Parathyroid adenoma (tissue), 2 donors: ENCODE data around the gene BACE2.

Source experiments
- H2AFZ ChIP-seq: fragments of 300-600 bp; sonication (generic); one replicate; pipeline ENCODE4 v1.7.0; 2017; ENCODE audit warnings: antibody characterized with exemption, mild to moderate bottlenecking
- H3K27ac ChIP-seq: fragments of 300-600 bp; sonication (generic); one replicate; pipeline ENCODE4 v1.7.0; 2017
- H3K27me3 ChIP-seq: fragments of 300-600 bp; sonication (generic); one replicate; pipeline ENCODE4 v1.7.0; 2017; ENCODE audit warnings: low read length; ENCODE audit not compliant: control insufficient read depth, insufficient read depth
- H3K36me3 ChIP-seq: fragments of 300-600 bp; sonication (generic); one replicate; pipeline ENCODE4 v1.7.0; 2017; ENCODE audit warnings: low read length; ENCODE audit not compliant: control insufficient read depth, insufficient read depth
- H3K4me1 ChIP-seq: fragments of 300-600 bp; sonication (generic); one replicate; pipeline ENCODE4 v1.7.0; 2017; ENCODE audit warnings: control low read depth
- H3K4me2 ChIP-seq: fragments of 300-600 bp; sonication (generic); one replicate; pipeline ENCODE4 v1.7.0; 2017; ENCODE audit warnings: low read length
- H3K4me3 ChIP-seq: fragments of 300-600 bp; sonication (generic); one replicate; pipeline ENCODE4 v1.7.0; 2017; ENCODE audit warnings: low read depth, low read length
- H3K79me2 ChIP-seq: fragments of 300-600 bp; sonication (generic); one replicate; pipeline ENCODE4 v1.7.0; 2017; ENCODE audit warnings: control low read depth
- H3K9ac ChIP-seq: fragments of 300-600 bp; sonication (generic); one replicate; pipeline ENCODE4 v1.7.0; 2017; ENCODE audit warnings: mild to moderate bottlenecking
- H3K9me3 ChIP-seq: fragments of 300-600 bp; sonication (generic); one replicate; pipeline ENCODE4 v1.7.0; 2017; ENCODE audit warnings: low read length; ENCODE audit not compliant: control insufficient read depth
- TF ChIP-seq, protein P1 (sequence below): fragments of 300-600 bp; sonication (generic); IDR thresholded peaks from one replicate; pipeline ENCODE4 v1.7.0; 2017; ENCODE audit warnings: antibody characterized with exemption, mild to moderate bottlenecking
- donor health status: primary hyperparathyroidism.

BACE2 gene

DNA sequence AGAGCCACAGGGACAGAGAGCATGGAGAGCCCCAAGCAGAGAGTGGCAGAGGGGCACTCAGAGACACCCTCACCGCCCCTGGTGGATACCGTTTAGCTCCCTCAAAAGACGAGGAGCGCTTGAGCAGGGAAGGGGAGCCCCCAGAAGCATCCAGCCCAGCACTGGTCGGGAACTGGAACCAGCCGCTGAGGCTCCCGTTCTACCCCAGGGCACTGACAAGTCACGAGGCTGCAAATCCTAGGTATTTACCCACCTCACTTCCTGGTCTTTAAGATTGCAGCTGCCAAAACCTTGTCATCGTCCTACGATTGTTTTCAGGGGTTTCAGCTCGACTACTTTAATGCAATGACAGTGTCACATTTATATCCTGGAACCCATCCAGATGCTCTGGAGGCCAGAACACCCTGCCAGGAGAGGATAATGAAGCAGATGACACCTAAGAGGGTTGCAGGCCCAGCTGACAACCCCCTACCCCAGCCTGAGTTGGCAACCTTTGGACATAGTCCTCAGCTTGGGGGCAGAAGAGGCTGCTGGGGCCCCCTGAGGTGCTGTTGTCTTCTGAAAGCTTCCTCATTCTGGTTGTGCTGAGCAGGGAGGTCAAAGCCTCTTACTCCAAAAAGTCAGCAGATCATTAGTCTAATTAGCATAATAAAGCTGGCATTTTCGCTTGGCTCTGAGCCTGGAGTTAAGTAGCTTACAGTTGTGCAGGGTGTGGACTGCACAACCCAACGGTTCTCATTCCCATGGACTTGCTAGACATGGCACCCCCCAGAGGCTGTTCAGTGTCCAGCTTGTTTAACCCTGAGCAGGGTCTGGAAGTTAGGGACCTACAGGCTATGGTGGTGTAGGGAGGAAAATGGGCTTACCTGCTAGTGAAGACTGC, 20.6 kb upstream of the BACE2 start:
- H3K4me2 ChIP-seq: no peak overlapping the region
- no peak overlapping the region for H3K27ac ChIP-seq
- TF ChIP-seq, protein P1, sequence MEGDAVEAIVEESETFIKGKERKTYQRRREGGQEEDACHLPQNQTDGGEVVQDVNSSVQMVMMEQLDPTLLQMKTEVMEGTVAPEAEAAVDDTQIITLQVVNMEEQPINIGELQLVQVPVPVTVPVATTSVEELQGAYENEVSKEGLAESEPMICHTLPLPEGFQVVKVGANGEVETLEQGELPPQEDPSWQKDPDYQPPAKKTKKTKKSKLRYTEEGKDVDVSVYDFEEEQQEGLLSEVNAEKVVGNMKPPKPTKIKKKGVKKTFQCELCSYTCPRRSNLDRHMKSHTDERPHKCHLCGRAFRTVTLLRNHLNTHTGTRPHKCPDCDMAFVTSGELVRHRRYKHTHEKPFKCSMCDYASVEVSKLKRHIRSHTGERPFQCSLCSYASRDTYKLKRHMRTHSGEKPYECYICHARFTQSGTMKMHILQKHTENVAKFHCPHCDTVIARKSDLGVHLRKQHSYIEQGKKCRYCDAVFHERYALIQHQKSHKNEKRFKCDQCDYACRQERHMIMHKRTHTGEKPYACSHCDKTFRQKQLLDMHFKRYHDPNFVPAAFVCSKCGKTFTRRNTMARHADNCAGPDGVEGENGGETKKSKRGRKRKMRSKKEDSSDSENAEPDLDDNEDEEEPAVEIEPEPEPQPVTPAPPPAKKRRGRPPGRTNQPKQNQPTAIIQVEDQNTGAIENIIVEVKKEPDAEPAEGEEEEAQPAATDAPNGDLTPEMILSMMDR: no peak
- H3K36me3 ChIP-seq: no peaks in the 10 kb centered on the region
- no peaks in the 10 kb centered on the region for H3K79me2 ChIP-seq
- H3K9ac ChIP-seq: no peak overlapping the region
- H3K4me1 ChIP-seq: peaks cover 6% of the 10 kb centered on the region
- H3K9me3 ChIP-seq: no peaks in the 10 kb centered on the region
- no peak overlapping the region for H2AFZ ChIP-seq
- H3K27me3 ChIP-seq: no peaks in the 10 kb centered on the region
- H3K4me3 ChIP-seq: no peak overlapping the region

DNA sequence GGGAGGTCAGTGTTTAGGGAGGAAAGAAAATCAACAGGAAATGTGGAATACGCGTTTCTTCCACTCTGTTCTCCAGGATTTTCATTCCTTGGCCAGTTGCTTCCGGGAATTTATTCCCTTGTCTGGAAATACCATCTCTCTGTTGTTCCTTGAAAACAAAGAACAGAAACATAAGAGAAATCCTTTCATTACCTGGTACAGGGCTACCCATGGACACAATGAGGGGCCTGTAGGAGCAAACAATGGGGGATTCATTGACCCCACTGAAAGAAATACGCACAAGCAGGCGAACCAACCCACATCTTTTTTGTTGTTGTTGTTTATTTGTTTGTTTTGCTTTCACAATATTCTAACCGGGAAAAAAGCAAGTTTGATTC, 20.0 kb upstream of the BACE2 start:
- Histone ChIP-seq H3K9ac (no peak overlapping the region), H3K36me3 (no peaks in the 10 kb centered on the region), H3K4me1 (peaks cover 6% of the 10 kb centered on the region), H3K4me2 (no peak overlapping the region), H3K9me3 (no peaks in the 10 kb centered on the region), H3K79me2 (no peaks in the 10 kb centered on the region), H3K27me3 (no peaks in the 10 kb centered on the region), H2AFZ (no peak overlapping the region), H3K27ac (no peak overlapping the region), H3K4me3 (no peak overlapping the region)
- TF ChIP-seq, protein P1: no peak

DNA sequence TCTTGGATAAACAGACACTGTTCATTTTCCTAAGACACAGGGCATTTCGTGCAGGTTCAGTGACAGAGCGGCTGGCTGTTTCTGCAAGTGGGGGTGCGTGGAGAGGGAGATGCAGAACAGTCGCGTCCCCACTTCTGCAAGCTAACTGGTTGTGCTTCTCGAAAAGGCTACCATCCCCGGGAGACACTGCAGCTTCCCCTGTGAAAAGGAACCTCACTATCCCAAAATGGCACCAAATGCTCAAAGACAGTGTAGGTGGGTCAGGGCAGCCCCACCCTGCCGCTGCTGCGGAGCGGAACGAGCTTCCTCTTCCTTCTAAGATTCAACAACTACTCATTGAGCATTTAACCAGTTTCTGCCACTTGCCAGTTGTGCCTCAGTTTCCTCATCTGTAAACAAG, 19.2 kb upstream of the BACE2 start:
- H3K79me2 ChIP-seq: no peaks in the 10 kb centered on the region
- H3K4me3 ChIP-seq: no peak overlapping the region
- H3K9ac ChIP-seq: no peak overlapping the region
- no peaks in the 10 kb centered on the region for H3K9me3 ChIP-seq
- no peaks in the 10 kb centered on the region for H3K36me3 ChIP-seq
- peaks cover 6% of the 10 kb centered on the region for H3K4me1 ChIP-seq
- H3K27ac ChIP-seq: no peak overlapping the region
- no peaks in the 10 kb centered on the region for H3K27me3 ChIP-seq
- TF ChIP-seq, protein P1: no peak
- H3K4me2 ChIP-seq: no peak overlapping the region
- no peak overlapping the region for H2AFZ ChIP-seq

DNA sequence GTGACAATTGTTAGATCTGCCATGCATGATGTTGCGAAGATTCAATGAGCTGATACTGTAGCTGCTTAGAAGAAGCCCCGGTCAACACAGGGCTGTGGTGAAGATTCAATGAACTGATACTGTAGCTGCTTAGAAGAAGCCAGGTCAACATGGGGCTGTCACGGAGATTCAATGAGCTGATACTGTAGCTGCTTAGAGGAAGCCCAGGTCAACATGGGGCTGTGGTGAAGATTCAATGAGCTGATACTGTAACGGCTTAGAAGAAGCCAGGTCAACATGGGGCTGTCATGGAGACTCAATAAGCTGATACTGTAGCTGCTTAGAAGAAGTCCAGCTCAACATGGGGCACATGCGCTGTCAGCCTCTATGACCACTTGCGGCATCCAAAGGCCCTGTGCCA, 18.8 kb upstream of the BACE2 start:
- TF ChIP-seq, protein P1: no peak
- Histone ChIP-seq H3K27ac (no peak overlapping the region), H3K4me3 (no peak overlapping the region)

DNA sequence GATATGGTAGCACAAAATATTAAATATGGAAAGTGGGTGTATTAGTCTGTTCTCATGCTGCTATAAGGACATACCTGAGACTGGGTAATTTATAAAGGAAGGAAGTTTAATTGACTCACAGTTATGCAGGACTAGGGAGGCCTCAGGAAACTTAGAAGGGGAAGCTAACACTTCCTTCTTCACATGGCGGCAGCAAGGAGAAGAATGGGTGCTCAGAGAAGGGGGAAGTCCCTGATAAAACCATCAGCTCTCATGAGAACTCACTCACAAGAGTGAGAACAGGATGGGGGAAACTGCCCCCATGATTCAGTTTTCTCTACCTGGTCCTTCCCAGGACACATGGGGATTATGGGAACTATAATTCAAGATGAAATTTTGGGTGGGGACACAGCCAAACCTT, 15.8 kb upstream of the BACE2 start:
- Histone ChIP-seq H3K4me3 (no peak overlapping the region), H3K4me1 (peaks cover 6% of the 10 kb centered on the region), H3K27ac (no peak overlapping the region), H3K36me3 (no peaks in the 10 kb centered on the region), H3K9ac (no peak overlapping the region), H2AFZ (no peak overlapping the region), H3K79me2 (no peaks in the 10 kb centered on the region), H3K9me3 (no peaks in the 10 kb centered on the region), H3K4me2 (no peak overlapping the region), H3K27me3 (no peaks in the 10 kb centered on the region)
- TF ChIP-seq, protein P1: no peak

More for the DNA sequence above, 18.8 kb upstream of the BACE2 start:
- Histone ChIP-seq H3K4me2 (no peak overlapping the region), H2AFZ (no peak overlapping the region), H3K27me3 (no peaks in the 10 kb centered on the region), H3K9me3 (no peaks in the 10 kb centered on the region), H3K36me3 (no peaks in the 10 kb centered on the region), H3K4me1 (peaks cover 6% of the 10 kb centered on the region), H3K9ac (no peak overlapping the region), H3K79me2 (no peaks in the 10 kb centered on the region)
